K562 (cell line): ENCODE measurements around the gene YPEL5. TPM values are rescaled to one million over a fixed set of nuclear protein-coding genes. Genes with fewer than 3 reads are reported as not detected.

ENCODE experiments used
- ATAC-seq: fragments of 200-7000 bp; cut with Tn5 transposase; 3 replicates; pipeline ENCODE4 v1.9.1; 2020; ENCODE audit warnings: moderate library complexity
- BruUV-seq: library from RNA; stranded (reverse); fragments of 400-500 nt; replicated peaks from 2 replicates; lab custom pipeline; 2021; lab: Mats Ljungman, UMichigan
- CTCF ChIA-PET: fragments of 300-600 bp; formaldehyde crosslinking; extraction: SDS; loops from one replicate; lab custom pipeline; 2021; ENCODE audit warnings: low intra/inter-chr PET ratio; lab: Yijun Ruan, JAX
- POLR2A ChIA-PET: fragments of 300-600, 350-650 bp; sonication (Branson Sonifier 250); formaldehyde crosslinking; extraction: SDS; loops from one replicate; lab custom pipeline; 2021; ENCODE audit warnings: antibody characterized with exemption, inconsistent platforms; lab: Yijun Ruan, JAX
- DNase-seq, 4 experiments: peaks; one replicate each; pipeline versions ENCODE4 v3.0.0 to v3.0.0-alpha.2; 2011 to 2018; ENCODE audit warnings: low spot score in 3 of 4, mixed read lengths in 3 of 4; ENCODE audit errors: extremely low read depth in 1 of 4
- FAIRE-seq: peaks from 2 replicates; lab custom pipeline; 2011; peaks lifted over from hg19 to GRCh38; lab: Jason Lieb, UNC
- H2AFZ ChIP-seq: 2 replicates; pipeline ENCODE4 v1.6.0; 2011; ENCODE audit warnings: low read depth, low read length, control low read depth, inconsistent platforms
- H3K27ac ChIP-seq: fragments of 200-600 bp; 3 replicates; pipeline ENCODE4 v1.8.0; 2011; ENCODE audit warnings: low read depth, mild to moderate bottlenecking, control low read depth, inconsistent platforms, low read length, moderate library complexity, mixed read lengths; ENCODE audit errors: extremely low read depth
- H3K27me3 ChIP-seq, 2 experiments: fragments of 300-600 bp in 1 of 2; 2 replicates in 1 of 2; 3 replicates in 1 of 2; pipeline versions ENCODE4 v1.6.0 to v1.8.0; 2011; ENCODE audit warnings: inconsistent platforms in 2 of 2, low read length in 2 of 2, mild to moderate bottlenecking in 1 of 2, mixed read lengths in 1 of 2, moderate library complexity in 1 of 2; ENCODE audit not compliant: control insufficient read depth in 2 of 2, insufficient read depth in 2 of 2
- H3K36me3 ChIP-seq: fragments of 300-600 bp; 3 replicates; pipeline ENCODE4 v1.8.0; 2011; ENCODE audit warnings: mild to moderate bottlenecking, low read length, inconsistent platforms; ENCODE audit not compliant: control insufficient read depth, insufficient read depth
- H3K4me1 ChIP-seq, 2 experiments: fragments of 200-600 bp in 1 of 2; replicated peaks in 1 of 2; 2 replicates in 1 of 2; 3 replicates in 1 of 2; pipeline versions ENCODE4 v1.5.1 to v1.8.0; 2011; ENCODE audit warnings: inconsistent platforms in 2 of 2, low read length in 2 of 2, mild to moderate bottlenecking in 1 of 2, mixed read lengths in 1 of 2, moderate library complexity in 1 of 2; ENCODE audit not compliant: control insufficient read depth in 2 of 2, insufficient read depth in 2 of 2
- H3K4me2 ChIP-seq: 2 replicates; pipeline ENCODE4 v1.6.1; 2011; ENCODE audit warnings: low read length, control low read depth, inconsistent platforms, mixed read lengths; ENCODE audit not compliant: insufficient read depth
- H3K4me3 ChIP-seq: fragments of 200-600 bp; sonication (generic), shearing (Covaris generic); 2 replicates; pipeline ENCODE4 v1.5.1; 2016; ENCODE audit warnings: control low read depth, inconsistent platforms
- H3K79me2 ChIP-seq: fragments of 200-600 bp; 3 replicates; pipeline ENCODE4 v1.8.0; 2011; ENCODE audit warnings: low read length, inconsistent platforms; ENCODE audit not compliant: control insufficient read depth, insufficient read depth
- H3K9ac ChIP-seq, 2 experiments: 2 replicates each; pipeline versions ENCODE4 v1.6.0 to v1.6.1; 2011; ENCODE audit warnings: low read depth in 2 of 2, low read length in 2 of 2, control low read depth in 1 of 2, inconsistent platforms in 1 of 2, mild to moderate bottlenecking in 1 of 2, mixed read lengths in 1 of 2; ENCODE audit not compliant: insufficient read depth in 1 of 2
- H3K9me1 ChIP-seq: one replicate; pipeline ENCODE4 v1.6.0; 2011; ENCODE audit warnings: inconsistent platforms, mild to moderate bottlenecking, low read length, moderate library complexity; ENCODE audit not compliant: control insufficient read depth, insufficient read depth
- H3K9me3 ChIP-seq: replicated peaks from 2 replicates; pipeline ENCODE4 v1.5.1; 2011; ENCODE audit warnings: low read depth, low read length, inconsistent platforms; ENCODE audit not compliant: control insufficient read depth, insufficient read depth
- H4K20me1 ChIP-seq: replicated peaks from 2 replicates; pipeline ENCODE4 v1.6.1; 2011; ENCODE audit warnings: low read length, inconsistent platforms, mixed read lengths; ENCODE audit not compliant: control insufficient read depth, insufficient read depth
- BDP1 ChIP-seq: IDR thresholded peaks from 3 replicates; pipeline ENCODE4 v1.6.1; 2011; ENCODE audit not compliant: insufficient read length, insufficient read depth
- CAMTA2 ChIP-seq: fragments of 250-450 bp; sonication (Bioruptor Pico); conservative IDR thresholded peaks from 2 replicates; pipeline ENCODE4 v1.5.1; 2022
- CTCF ChIP-seq, 3 experiments: IDR thresholded peaks in 2 of 3; conservative IDR thresholded peaks in 1 of 3; 2 replicates each; pipeline ENCODE4 v1.5.1; 2011 to 2012; ENCODE audit warnings: low read length in 3 of 3, mild to moderate bottlenecking in 3 of 3, control low read depth in 2 of 3, improper control_type of control experiment in 1 of 3, inconsistent platforms in 1 of 3, low read depth in 1 of 3, mixed read lengths in 1 of 3, moderate library complexity in 1 of 3; ENCODE audit not compliant: insufficient read depth in 2 of 3
- KDM2B ChIP-seq: fragments of 250-450 bp; sonication (Bioruptor Pico); IDR thresholded peaks from 2 replicates; pipeline ENCODE4 v1.8.0; 2021; ENCODE audit warnings: mild to moderate bottlenecking, moderate library complexity
- MBD2 ChIP-seq: sonication (generic); IDR thresholded peaks from 2 replicates; pipeline ENCODE4 v1.6.1; 2016; ENCODE audit warnings: low read depth, borderline replicate concordance
- NFIC ChIP-seq: fragments of 450-650 bp; IDR thresholded peaks from 2 replicates; pipeline ENCODE4 v1.6.1; 2017; ENCODE audit warnings: mild to moderate bottlenecking, inconsistent platforms
- PHF8 ChIP-seq: fragments of 200-600 bp; sonication (generic); IDR thresholded peaks from 2 replicates; pipeline ENCODE4 v1.6.1; 2012; ENCODE audit warnings: mixed run types, mild to moderate bottlenecking, inconsistent platforms, low read length, moderate library complexity, borderline replicate concordance
- WGBS: fragments of 100-300 bp; shearing (Covaris generic); methylation state at CpG from one replicate; pipeline ENCODE4 v1.1.6; 2016; ENCODE audit warnings: low coverage, mixed read lengths; ENCODE audit not compliant: insufficient coverage; ENCODE audit errors: missing lambda C conversion rate; 5-methylcytosine and 5-hydroxymethylcytosine counted together
- in situ Hi-C: fragments of 300-500 bp; cut with MboI; formaldehyde crosslinking; loops from 4 replicates; pipeline ENCODE4 v1.15.0; 2018; ENCODE audit warnings: inconsistent platforms, mixed read lengths
- intact Hi-C: fragments of 100-400 bp; cut with micrococcal nuclease; formaldehyde crosslinking; loops from 2 replicates; pipeline ENCODE4 v1.14.2; 2022
- polyA plus RNA-seq, 8 experiments: library from polyadenylated mRNA; depleted of rRNA in 4 of 8; stranded (reverse) in 5 of 8; unstranded in 3 of 8; fragments of >200 nt; fragmentation: Nextera tagmentation in 2 of 8; fragmentation: Illumina TruSeq in 1 of 8; extraction: Ambion mirVana in 2 of 8; extraction: Trizol in 1 of 8; gene quantifications; 2 replicates each; pipeline versions ENCODE4 v1.2.1 to v1.2.3, GENCODE V29; 2011 to 2014; ENCODE audit warnings: inconsistent platforms in 1 of 8, missing spikeins in 1 of 8
- total RNA-seq, 7 experiments: library from RNA; depleted of rRNA in 6 of 7; stranded (reverse); fragments of >200 nt in 6 of 7; fragmentation: Illumina TruSeq in 2 of 7; extraction: Trizol in 2 of 7; gene quantifications; 2 replicates each; pipeline versions ENCODE4 v1.2.1 to v1.2.3, GENCODE V29; 2011 to 2021; ENCODE audit warnings: low replicate concordance in 1 of 7

The YPEL5 gene
- total and polyA plus RNA-seq, 9 of the 15 experiments (the other 6 are each of a cell fraction or from before 2014, with no cell fraction given) = 5.4 to 34.4 (median 12.3) TPM

GRCh38 chr2:30197570-30198192, 50.9 kb downstream of the YPEL5 start:
- H3K9ac ChIP-seq = peak overlapping the region in 1 of 2 experiments; percentile 64; a peak in 1 of 4 replicates
- H3K36me3 ChIP-seq = no peaks in the 10 kb centered on the region
- POLR2A ChIA-PET = no interaction called here
- CTCF ChIA-PET = no interaction called here
- no peaks in the 10 kb centered on the region for H3K27me3 ChIP-seq
- no TSS peak for BruUV-seq
- in situ Hi-C loops (no loop called here), intact Hi-C loops (no loop called here)
- no peaks in the 10 kb centered on the region for H3K9me1 ChIP-seq
- peaks cover 30 to 34% of the 10 kb centered on the region in 2 experiments; a peak in 4 of 5 replicates for H3K4me1 ChIP-seq
- 0 out of 2 replicates have a peak overlapping the region, but pooled peaks have one; percentile 30 for H2AFZ ChIP-seq
- ATAC-seq = peak; percentile 67
- WGBS = 65% methylated on average over 6 of the region's 6 CpGs
- no peaks in the 10 kb centered on the region for H3K9me3 ChIP-seq
- H3K27ac ChIP-seq = no peak overlapping the region
- FAIRE-seq = no peak
- no peak for TF ChIP-seq CAMTA2
- peak; percentile 60 for TF ChIP-seq NFIC
- TF ChIP-seq MBD2 = no peak
- TF ChIP-seq BDP1 = no peak
- no peak for TF ChIP-seq PHF8
- peak; percentile 28 to 51 (median 33); a peak in 4 of 6 replicates for TF ChIP-seq CTCF (IDR thresholded peaks at IDR 0.05 in 2 of 3, conservative IDR thresholded peaks at IDR 0.05 in 1 of 3; ENCODE audit: insufficient read depth in 2 of 3, low read depth in 1 of 3, low read length in 3 of 3)
- no peak for TF ChIP-seq KDM2B (CRISPR knock-in tag)
- H3K4me3 ChIP-seq = no peak overlapping the region
- no peaks in the 10 kb centered on the region for H3K79me2 ChIP-seq
- H4K20me1 ChIP-seq = no peaks in the 10 kb centered on the region
- DNase-seq = peak; percentile 33 to 47 (median 35)
- H3K4me2 ChIP-seq = no peak overlapping the region
